Mesothelial cell of epicardium (in vitro differentiated cells): Measurements from ENCODE around the gene MUCL3. TPM values are rescaled to one million over a fixed set of nuclear protein-coding genes. Genes with fewer than 3 reads are reported as not detected.

Source experiments
- DNase-seq, 2 experiments: peaks; one replicate each; pipeline ENCODE4 v3.0.0; 2021; ENCODE audit warnings: low spot score in 2 of 2; ENCODE audit not compliant: unreplicated experiment in 2 of 2
- H3K27ac Mint-ChIP-seq: 2 replicates; pipeline ENCODE4 v1.8.0; 2021; ENCODE audit warnings: mixed read lengths
- H3K27me3 Mint-ChIP-seq: 2 replicates; pipeline ENCODE4 v1.8.0; 2021; ENCODE audit warnings: low read depth, mixed read lengths
- H3K36me3 Mint-ChIP-seq: 2 replicates; pipeline ENCODE4 v1.8.0; 2021; ENCODE audit warnings: mixed read lengths
- H3K4me1 Mint-ChIP-seq: 2 replicates; pipeline ENCODE4 v1.8.0; 2021; ENCODE audit warnings: mixed read lengths
- H3K4me3 Mint-ChIP-seq: 2 replicates; pipeline ENCODE4 v1.8.0; 2021; ENCODE audit warnings: mild to moderate bottlenecking, moderate library complexity, mixed read lengths
- H3K9me3 Mint-ChIP-seq: 2 replicates; pipeline ENCODE4 v1.8.0; 2021; ENCODE audit warnings: mixed read lengths
- CTCF ChIP-seq: fragments of 200-600 bp; sonication (generic); IDR thresholded peaks from one replicate; pipeline ENCODE4 v1.5.0; 2021; ENCODE audit warnings: antibody characterized with exemption; ENCODE audit not compliant: unreplicated experiment
- total RNA-seq: library from RNA; stranded (reverse); gene quantifications from 3 replicates; pipeline ENCODE4 v1.2.1, GENCODE V29; 2021

The MUCL3 gene
- total RNA-seq, 1 donor from 2014 or later, result not detected

GRCh38 chr6:30914076-30914853, 26.5 kb upstream of the MUCL3 start, which contains the start of gene VARS2:
Gene VARS2 (plus strand): TSS chr6:30914238. CDS start chr6:30914837, 599 bp downstream.
- H3K9me3 Mint-ChIP-seq, result no peaks in the 10 kb centered on the region

DNA sequence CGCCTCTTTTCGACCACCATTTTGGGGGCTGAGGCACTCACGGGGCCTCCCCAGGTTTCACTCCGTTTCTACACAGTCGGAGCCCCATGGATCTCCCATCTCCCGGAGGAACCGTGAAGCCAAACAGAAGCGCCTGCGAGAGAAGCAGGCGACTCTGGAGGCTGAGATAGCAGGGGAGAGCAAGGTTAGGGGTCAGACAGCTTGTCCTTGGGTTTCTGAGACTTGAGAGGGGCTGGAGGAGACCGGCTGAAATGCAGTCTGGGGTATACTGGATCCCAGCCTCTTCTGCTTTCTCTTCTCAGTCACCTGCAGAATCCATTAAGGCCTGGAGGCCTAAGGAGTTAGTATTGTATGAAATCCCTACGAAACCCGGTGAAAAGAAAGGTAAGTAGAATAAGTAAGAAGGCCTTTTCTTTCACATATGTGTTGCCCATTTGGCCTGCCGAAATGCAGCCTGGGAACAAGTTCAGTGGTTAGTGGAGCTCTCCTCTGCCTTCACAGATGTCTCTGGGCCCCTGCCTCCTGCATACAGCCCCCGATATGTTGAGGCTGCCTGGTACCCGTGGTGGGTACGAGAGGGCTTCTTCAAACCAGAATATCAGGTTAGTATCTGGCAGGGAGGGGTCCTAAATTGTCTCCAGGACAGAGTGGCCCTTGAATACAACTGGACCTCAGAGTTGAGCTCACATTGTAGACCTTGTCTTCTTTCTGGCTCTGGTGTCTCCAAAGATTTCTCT, 25.8 kb upstream of the MUCL3 start:
- DNase-seq, result no peak
- no peaks in the 10 kb centered on the region for H3K9me3 Mint-ChIP-seq
- peak overlapping the region; percentile 99 for H3K27ac Mint-ChIP-seq
- no peaks in the 10 kb centered on the region for H3K27me3 Mint-ChIP-seq
- no peak for TF ChIP-seq CTCF
- peak overlapping the region; percentile 87 for H3K4me3 Mint-ChIP-seq
- peaks cover 27% of the 10 kb centered on the region for H3K36me3 Mint-ChIP-seq
- peaks cover 24% of the 10 kb centered on the region for H3K4me1 Mint-ChIP-seq

More at GRCh38 chr6:30914076-30914853, 26.5 kb upstream of the MUCL3 start, which contains the start of gene VARS2:
- peak; percentile 88 to 98 for DNase-seq
- TF ChIP-seq CTCF, result no peak
- Mint-ChIP-seq H3K36me3 (peaks cover 21% of the 10 kb centered on the region), H3K27me3 (no peaks in the 10 kb centered on the region), H3K27ac (peak within 1 kb of the TSS; percentile 99), H3K4me3 (peak within 1 kb of the TSS; percentile 87), H3K4me1 (peaks cover 24% of the 10 kb centered on the region)

GRCh38 chr6:30915591-30915946, 25.2 kb upstream of the MUCL3 start:
- H3K9me3 Mint-ChIP-seq, result no peaks in the 10 kb centered on the region
- peaks cover 24% of the 10 kb centered on the region for H3K4me1 Mint-ChIP-seq
- TF ChIP-seq CTCF, result peak; percentile 29
- no peak overlapping the region for H3K27ac Mint-ChIP-seq
- peaks cover 29% of the 10 kb centered on the region for H3K36me3 Mint-ChIP-seq
- H3K4me3 Mint-ChIP-seq, result peak overlapping the region; percentile 87
- no peak for DNase-seq
- H3K27me3 Mint-ChIP-seq, result no peaks in the 10 kb centered on the region

DNA sequence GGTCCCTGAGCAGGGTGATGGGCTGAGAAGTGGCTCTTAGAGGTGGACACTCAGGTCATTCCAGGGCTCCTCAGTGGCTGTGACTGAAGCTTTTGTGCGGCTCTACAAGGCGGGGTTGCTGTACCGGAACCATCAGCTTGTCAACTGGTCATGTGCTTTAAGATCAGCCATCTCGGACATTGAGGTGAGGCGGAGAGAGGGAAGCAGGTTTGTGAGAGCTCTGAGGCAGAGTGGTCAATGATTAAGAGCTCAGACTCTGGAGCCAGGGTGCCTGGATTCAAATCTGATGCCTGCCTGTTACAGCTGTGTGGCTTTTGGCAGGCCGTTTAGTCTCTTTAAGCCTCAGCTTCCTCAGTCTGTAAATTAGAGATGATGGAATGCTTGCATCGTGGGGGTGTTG, 23.7 kb upstream of the MUCL3 start:
- no peaks in the 10 kb centered on the region for H3K9me3 Mint-ChIP-seq
- DNase-seq, result no peak
- peaks cover 24% of the 10 kb centered on the region for H3K4me1 Mint-ChIP-seq
- H3K36me3 Mint-ChIP-seq, result peaks cover 26% of the 10 kb centered on the region
- H3K4me3 Mint-ChIP-seq, result no peak overlapping the region
- H3K27me3 Mint-ChIP-seq, result no peaks in the 10 kb centered on the region
- H3K27ac Mint-ChIP-seq, result no peak overlapping the region
- no peak for TF ChIP-seq CTCF

DNA sequence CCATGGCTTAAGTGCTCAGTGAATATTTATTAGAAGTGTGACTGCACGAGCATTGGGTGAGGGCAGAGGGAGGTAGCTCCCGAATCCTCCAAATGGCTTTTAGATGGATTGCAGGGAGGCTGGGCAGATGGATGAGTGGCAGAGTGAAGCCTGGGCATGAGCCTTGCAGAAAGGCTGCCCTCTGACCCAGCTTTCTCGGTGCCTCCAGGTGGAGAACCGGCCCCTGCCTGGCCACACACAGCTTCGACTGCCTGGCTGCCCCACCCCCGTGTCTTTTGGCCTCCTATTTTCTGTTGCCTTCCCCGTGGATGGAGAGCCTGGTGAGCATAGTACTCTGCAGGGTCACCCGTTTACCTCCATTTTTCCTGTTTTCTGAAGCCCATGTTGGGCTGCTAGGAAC, 23.3 kb upstream of the MUCL3 start:
- TF ChIP-seq CTCF, result no peak
- H3K27ac Mint-ChIP-seq, result no peak overlapping the region
- no peak overlapping the region for H3K4me3 Mint-ChIP-seq
- no peak for DNase-seq
- H3K27me3 Mint-ChIP-seq, result no peaks in the 10 kb centered on the region
- no peaks in the 10 kb centered on the region for H3K9me3 Mint-ChIP-seq
- peaks cover 26% of the 10 kb centered on the region for H3K36me3 Mint-ChIP-seq
- peaks cover 24% of the 10 kb centered on the region for H3K4me1 Mint-ChIP-seq
